ENCODE data around the gene GNPDA1. TPM values are rescaled to one million over a fixed set of nuclear protein-coding genes. Genes with fewer than 3 reads are reported as not detected.

The GNPDA1 gene
- total and polyA plus RNA-seq, 9 donors: 15.9 to 28.9 (median 23.3) TPM

DNA sequence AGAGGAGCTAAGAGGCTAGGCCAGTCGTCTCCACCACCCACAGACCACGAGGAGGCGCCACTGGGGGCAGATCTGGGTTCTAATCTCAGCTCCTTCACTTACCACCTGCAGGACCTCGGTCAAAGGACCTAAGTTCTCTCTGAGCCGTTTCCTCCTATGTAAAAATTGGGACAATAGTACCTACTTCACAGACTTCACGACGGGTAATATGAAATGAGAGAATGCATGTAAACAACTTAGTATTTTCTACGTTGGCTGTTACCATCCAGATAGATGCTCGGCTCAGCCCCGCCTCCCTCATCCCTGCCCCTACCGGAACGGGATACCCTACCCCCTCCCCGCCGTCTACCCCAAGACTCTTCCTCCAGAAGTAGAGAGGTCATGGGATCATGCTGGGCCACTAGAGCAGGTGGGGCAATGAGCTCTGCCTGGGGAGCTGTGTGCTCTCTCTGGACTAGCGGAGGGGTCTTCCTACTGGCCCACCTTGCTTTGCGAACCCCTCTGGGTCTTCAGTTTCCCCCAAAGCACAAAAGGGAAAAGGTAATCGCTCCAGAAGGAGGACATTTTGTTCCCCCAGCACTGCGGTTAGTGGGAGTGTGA is 541 bp downstream of the GNPDA1 start:
- peak; percentile 39 for DNase-seq
- Histone ChIP-seq H3K27me3 (ENCODE audit: control insufficient read depth, insufficient read depth, low read length) (no peaks in the 10 kb centered on the region), H3K9me3 (replicated peaks; ENCODE audit: control insufficient read depth, low read depth, low read length) (no peaks in the 10 kb centered on the region), H3K36me3 (ENCODE audit: control insufficient read depth, insufficient read depth, low read length) (peaks cover 10% of the 10 kb centered on the region), H3K4me1 (ENCODE audit: control insufficient read depth, insufficient read depth, low read length) (peaks cover 25% of the 10 kb centered on the region), H3K4me3 (ENCODE audit: low read length) (peak overlapping the region; percentile 82), H3K27ac (ENCODE audit: low read length) (peak overlapping the region; percentile 67)
- 4% methylated on average over 4 of the region's 18 CpGs for WGBS (ENCODE audit: insufficient coverage)

DNA sequence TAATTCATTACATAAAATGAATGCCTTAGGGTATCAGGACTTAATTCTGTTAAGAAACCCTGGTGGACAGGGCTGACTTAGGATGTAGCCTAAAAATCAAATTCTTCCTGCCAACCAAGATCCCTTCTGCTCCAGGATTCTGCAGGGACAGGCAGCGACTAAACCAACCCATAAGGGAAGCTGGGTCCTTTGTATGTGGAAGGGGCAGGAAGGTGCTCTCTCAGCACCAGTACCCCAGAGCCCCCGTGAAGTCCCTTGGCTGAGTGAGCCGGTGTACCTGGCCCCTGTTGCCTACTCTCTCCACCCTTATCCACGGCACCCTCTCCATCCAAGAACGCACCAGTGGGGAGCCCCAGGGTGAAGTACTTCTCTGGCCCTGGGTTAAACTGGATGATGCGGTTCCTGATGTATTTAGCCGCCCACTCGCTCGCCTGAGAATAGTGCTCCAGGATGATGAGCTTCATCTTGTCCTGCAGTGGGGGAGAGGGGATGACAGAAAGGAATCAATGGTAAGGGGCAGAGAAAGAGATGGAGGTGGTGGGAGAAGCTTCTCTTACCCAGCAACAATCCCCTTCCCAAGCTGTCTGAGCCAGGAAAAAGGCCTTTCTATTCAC is 1.1 kb downstream of the GNPDA1 start:
- DNase-seq: no peak
- peaks cover 25% of the 10 kb centered on the region for H3K4me1 ChIP-seq (ENCODE audit: control insufficient read depth, insufficient read depth, low read length)
- no peak overlapping the region for H3K27ac ChIP-seq (ENCODE audit: low read length)
- peaks cover 12% of the 10 kb centered on the region for H3K36me3 ChIP-seq (ENCODE audit: control insufficient read depth, insufficient read depth, low read length)
- H3K9me3 ChIP-seq (replicated peaks; ENCODE audit: control insufficient read depth, low read depth, low read length): no peaks in the 10 kb centered on the region
- no peak overlapping the region for H3K4me3 ChIP-seq (ENCODE audit: low read length)
- H3K27me3 ChIP-seq (ENCODE audit: control insufficient read depth, insufficient read depth, low read length): no peaks in the 10 kb centered on the region
- 73% methylated on average over 5 of the region's 9 CpGs for WGBS (ENCODE audit: insufficient coverage)

DNA sequence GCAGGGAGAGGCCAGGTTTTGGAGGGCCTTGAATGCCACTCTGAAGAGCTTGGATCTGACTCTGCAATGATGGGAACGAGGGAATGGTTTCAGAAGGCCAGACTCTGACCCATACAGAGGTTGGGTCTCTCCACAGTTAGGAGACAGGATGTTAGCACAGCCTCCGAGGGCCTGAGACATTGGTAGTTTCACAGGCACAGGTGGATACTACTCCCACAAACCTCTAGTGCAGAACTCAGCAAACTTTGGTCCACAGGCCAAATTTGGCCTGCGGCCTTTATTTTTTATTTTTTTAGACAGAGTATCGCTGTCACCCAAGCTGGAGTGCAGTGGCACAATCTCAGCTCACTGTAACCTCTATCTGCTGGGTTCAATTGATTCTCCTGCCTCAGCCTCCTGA is 2.9 kb downstream of the GNPDA1 start:
- Histone ChIP-seq H3K27me3 (ENCODE audit: control insufficient read depth, insufficient read depth, low read length) (no peaks in the 10 kb centered on the region), H3K9me3 (replicated peaks; ENCODE audit: control insufficient read depth, low read depth, low read length) (no peaks in the 10 kb centered on the region), H3K4me1 (ENCODE audit: control insufficient read depth, insufficient read depth, low read length) (peaks cover 24% of the 10 kb centered on the region), H3K27ac (ENCODE audit: low read length) (no peak overlapping the region), H3K36me3 (ENCODE audit: control insufficient read depth, insufficient read depth, low read length) (peaks cover 29% of the 10 kb centered on the region), H3K4me3 (ENCODE audit: low read length) (no peak overlapping the region)
- no peak for DNase-seq
- 94% methylated on average over 4 of the region's 4 CpGs for whole genome bisulfite sequencing (ENCODE audit: insufficient coverage)

DNA sequence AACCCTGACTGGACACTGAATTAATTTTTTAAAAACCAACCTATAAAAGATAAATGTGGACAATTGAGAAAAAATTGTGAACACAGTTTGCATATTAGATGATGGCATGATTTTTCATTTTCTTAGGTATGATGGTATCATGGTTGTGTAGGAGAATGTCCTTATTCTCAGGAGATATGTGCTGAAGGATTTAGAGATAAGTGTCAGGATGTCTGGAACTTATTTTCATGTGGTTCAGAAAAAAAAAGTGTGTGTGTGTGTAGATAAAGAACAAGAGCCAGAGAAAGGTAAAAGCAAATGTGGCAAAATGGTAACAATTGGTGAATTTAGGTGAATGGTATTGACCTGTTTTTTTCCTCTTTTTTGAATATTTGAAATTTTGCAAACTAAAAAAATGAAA is 4.0 kb downstream of the GNPDA1 start:
- Histone ChIP-seq H3K27me3 (ENCODE audit: control insufficient read depth, insufficient read depth, low read length) (no peaks in the 10 kb centered on the region), H3K27ac (ENCODE audit: low read length) (no peak overlapping the region), H3K9me3 (replicated peaks; ENCODE audit: control insufficient read depth, low read depth, low read length) (no peaks in the 10 kb centered on the region), H3K36me3 (ENCODE audit: control insufficient read depth, insufficient read depth, low read length) (peaks cover 35% of the 10 kb centered on the region), H3K4me1 (ENCODE audit: control insufficient read depth, insufficient read depth, low read length) (peaks cover 17% of the 10 kb centered on the region), H3K4me3 (ENCODE audit: low read length) (no peak overlapping the region)
- no peak for DNase-seq

DNA sequence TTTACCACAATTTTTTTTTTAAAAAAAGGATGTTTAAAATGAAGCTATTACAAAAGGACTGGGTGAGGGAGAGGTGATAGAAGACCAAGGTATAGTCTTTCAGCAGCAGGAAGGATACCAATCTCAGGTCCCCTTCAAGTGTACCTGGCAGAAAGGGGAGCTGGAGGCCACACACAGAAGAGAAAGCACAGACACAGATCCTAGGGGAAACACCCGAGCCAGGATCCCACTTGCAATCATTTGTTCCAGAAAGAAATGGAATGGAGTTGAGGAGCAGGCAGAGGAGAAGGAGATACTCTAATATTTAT is 5.6 kb downstream of the GNPDA1 start:
- H3K27ac ChIP-seq (ENCODE audit: low read length): no peak overlapping the region
- H3K36me3 ChIP-seq (ENCODE audit: control insufficient read depth, insufficient read depth, low read length): peaks cover 44% of the 10 kb centered on the region
- H3K4me1 ChIP-seq (ENCODE audit: control insufficient read depth, insufficient read depth, low read length): peaks cover 5% of the 10 kb centered on the region
- H3K9me3 ChIP-seq (replicated peaks; ENCODE audit: control insufficient read depth, low read depth, low read length): no peaks in the 10 kb centered on the region
- no CpG with 5 or more reads among the region's 1 CpG for WGBS (ENCODE audit: insufficient coverage)
- no peak for DNase-seq
- H3K4me3 ChIP-seq (ENCODE audit: low read length): no peak overlapping the region
- no peaks in the 10 kb centered on the region for H3K27me3 ChIP-seq (ENCODE audit: control insufficient read depth, insufficient read depth, low read length)

DNA sequence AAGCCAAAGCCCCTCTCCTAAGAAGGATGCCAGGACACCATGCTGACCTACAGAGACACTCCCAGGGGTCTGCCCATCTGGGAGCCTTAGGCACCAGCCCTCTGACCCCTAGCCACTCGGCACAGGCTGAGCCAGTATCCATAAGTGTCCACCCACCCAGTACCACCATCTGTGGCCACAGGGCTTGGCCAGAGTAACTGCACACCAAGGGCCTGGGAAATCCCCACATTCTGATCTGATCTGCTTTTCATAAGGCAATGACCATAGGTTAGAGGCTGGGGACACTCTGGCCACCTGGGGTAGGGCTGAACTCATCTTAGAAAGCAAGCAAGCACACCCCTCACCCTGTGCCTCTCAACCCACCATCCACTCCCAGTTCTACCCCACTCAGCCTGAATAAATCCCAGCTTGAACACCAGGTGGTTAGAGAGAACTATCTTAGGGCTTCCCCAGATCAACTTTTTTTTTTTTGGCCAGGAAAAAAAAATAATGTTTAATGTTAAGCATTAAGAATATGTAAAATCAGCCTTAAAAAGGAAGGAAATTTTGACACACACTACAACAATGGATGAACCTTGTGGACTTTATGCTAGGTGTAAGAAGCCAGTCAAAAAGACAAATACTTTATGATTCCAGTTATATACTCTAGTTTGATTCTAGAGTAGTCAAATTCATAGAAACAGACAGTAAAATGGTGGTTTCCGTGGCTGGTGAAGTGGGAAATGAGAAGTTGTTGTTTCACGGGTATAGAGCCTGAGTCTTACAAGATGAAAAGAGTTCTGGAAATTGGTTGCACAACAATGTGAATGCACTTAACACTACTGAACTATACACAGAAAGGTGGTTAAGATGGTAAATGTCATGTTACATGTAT is 6.2 kb downstream of the GNPDA1 start:
- no peaks in the 10 kb centered on the region for H3K9me3 ChIP-seq (replicated peaks; ENCODE audit: control insufficient read depth, low read depth, low read length)
- H3K36me3 ChIP-seq (ENCODE audit: control insufficient read depth, insufficient read depth, low read length): peaks cover 49% of the 10 kb centered on the region
- H3K27ac ChIP-seq (ENCODE audit: low read length): no peak overlapping the region
- H3K4me1 ChIP-seq (ENCODE audit: control insufficient read depth, insufficient read depth, low read length): no peaks in the 10 kb centered on the region
- 88% methylated on average over 1 of the region's 3 CpGs for WGBS (ENCODE audit: insufficient coverage)
- no peaks in the 10 kb centered on the region for H3K27me3 ChIP-seq (ENCODE audit: control insufficient read depth, insufficient read depth, low read length)
- no peak overlapping the region for H3K4me3 ChIP-seq (ENCODE audit: low read length)
- no peak for DNase-seq

DNA sequence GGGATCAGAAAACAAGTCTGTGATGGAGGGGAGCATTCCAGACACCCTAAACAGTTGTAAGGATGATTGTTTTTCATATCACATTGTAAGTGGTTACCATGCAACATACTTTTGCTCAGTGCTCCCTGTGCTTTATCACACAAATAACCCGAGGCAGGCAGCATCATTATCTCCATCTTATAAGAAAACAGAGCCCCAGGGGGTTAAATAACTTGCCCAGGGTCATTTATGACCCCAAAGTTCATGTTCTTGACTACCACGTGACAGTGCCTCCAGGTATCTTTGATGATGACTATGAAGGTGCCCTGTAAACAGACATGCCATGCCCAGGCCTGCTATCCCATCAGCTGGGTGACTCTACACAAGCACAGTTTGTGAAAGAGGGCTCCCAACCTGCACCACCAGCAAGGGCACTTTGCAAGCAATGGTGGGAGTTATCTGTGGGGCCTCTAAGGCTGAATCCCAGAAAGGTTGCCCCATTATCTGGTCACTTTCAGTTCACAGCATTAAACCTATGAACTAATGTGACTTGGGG is 9.5 kb downstream of the GNPDA1 start:
- H3K4me1 ChIP-seq (ENCODE audit: control insufficient read depth, insufficient read depth, low read length): no peaks in the 10 kb centered on the region
- no peaks in the 10 kb centered on the region for H3K27me3 ChIP-seq (ENCODE audit: control insufficient read depth, insufficient read depth, low read length)
- no peak overlapping the region for H3K4me3 ChIP-seq (ENCODE audit: low read length)
- H3K9me3 ChIP-seq (replicated peaks; ENCODE audit: control insufficient read depth, low read depth, low read length): no peaks in the 10 kb centered on the region
- no peak for DNase-seq
- no peak overlapping the region for H3K27ac ChIP-seq (ENCODE audit: low read length)
- peaks cover 55% of the 10 kb centered on the region for H3K36me3 ChIP-seq (ENCODE audit: control insufficient read depth, insufficient read depth, low read length)
- WGBS (ENCODE audit: insufficient coverage): 86% methylated on average over 1 of the region's 2 CpGs

DNA sequence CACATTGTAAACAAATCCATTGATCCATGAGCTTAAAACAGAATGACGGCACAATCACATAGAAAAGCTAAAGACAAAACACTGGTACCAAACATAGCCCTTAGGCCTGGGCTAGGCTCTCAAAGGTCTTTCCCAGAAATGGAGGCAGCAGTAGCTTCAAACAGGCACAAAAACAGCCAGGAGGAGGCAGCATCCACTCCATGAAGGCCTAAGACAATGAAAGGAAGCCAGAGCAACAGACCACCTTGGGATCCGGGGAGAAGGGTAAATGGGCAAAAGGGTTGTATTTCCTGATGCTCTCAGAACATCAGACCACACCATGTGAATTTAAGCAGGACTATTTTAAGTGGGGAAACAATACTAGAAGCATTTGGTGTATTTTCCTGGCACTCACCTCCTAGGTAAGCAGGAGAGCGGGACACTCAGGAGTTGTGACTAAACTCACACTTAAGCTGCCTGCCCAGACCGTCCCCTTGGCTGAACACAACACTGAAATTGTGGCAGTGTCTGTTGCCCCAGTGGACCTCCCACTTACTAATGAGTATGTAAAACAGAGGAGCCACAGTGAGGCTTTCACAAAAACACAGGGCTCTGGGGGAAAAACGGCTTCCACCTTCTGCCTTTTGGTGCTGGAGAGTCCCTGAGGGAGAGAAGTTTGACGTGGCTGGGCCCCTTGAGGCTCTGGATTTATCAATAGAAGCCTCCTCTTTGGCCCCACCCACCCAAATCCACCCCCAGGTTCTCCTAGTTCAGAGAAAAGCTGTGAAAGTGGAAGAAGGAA is 11.9 kb downstream of the GNPDA1 start:
- H3K27ac ChIP-seq (ENCODE audit: low read length): no peak overlapping the region

DNA sequence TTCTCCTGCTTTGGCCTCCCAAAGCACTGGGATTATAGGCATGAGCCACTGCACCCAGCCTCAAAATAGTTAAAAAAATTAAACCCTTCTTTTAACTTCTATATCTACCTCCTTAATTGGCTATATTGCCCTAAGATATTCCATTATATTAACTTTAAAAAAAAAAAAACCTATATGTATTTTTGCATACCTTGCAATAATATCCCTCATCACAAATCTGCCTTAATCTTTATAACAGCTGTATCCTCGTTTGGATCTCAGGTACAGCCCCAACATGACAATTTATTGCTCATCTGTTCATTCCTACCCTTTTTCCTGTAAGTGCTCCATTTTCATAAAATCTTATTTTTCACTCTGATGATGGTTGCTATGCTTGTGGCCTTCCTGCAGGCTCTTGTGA is 12.7 kb downstream of the GNPDA1 start:
- Histone ChIP-seq H3K4me1 (ENCODE audit: control insufficient read depth, insufficient read depth, low read length) (no peaks in the 10 kb centered on the region), H3K27me3 (ENCODE audit: control insufficient read depth, insufficient read depth, low read length) (no peaks in the 10 kb centered on the region), H3K9me3 (replicated peaks; ENCODE audit: control insufficient read depth, low read depth, low read length) (no peaks in the 10 kb centered on the region), H3K4me3 (ENCODE audit: low read length) (no peak overlapping the region), H3K36me3 (ENCODE audit: control insufficient read depth, insufficient read depth, low read length) (peaks cover 40% of the 10 kb centered on the region), H3K27ac (ENCODE audit: low read length) (no peak overlapping the region)
- WGBS (ENCODE audit: insufficient coverage): 80% methylated on average over 1 of the region's 1 CpG
- no peak for DNase-seq

More for the DNA sequence above, 11.9 kb downstream of the GNPDA1 start:
- DNase-seq: no peak
- 100% methylated on average over 1 of the region's 6 CpGs for WGBS (ENCODE audit: insufficient coverage)
- Histone ChIP-seq H3K4me3 (ENCODE audit: low read length) (no peak overlapping the region), H3K27me3 (ENCODE audit: control insufficient read depth, insufficient read depth, low read length) (no peaks in the 10 kb centered on the region), H3K36me3 (ENCODE audit: control insufficient read depth, insufficient read depth, low read length) (peaks cover 44% of the 10 kb centered on the region), H3K4me1 (ENCODE audit: control insufficient read depth, insufficient read depth, low read length) (no peaks in the 10 kb centered on the region), H3K9me3 (replicated peaks; ENCODE audit: control insufficient read depth, low read depth, low read length) (no peaks in the 10 kb centered on the region)
